ENCODE data around the gene YDJC. TPM values are rescaled to one million over a fixed set of nuclear protein-coding genes. Genes with fewer than 3 reads are reported as not detected.

YDJC gene
- total and polyA plus RNA-seq, 2 of the 13 experiments (the other 11 are each of a cell fraction or from before 2014, with no cell fraction given) = 15.3 to 32.0 TPM

DNA sequence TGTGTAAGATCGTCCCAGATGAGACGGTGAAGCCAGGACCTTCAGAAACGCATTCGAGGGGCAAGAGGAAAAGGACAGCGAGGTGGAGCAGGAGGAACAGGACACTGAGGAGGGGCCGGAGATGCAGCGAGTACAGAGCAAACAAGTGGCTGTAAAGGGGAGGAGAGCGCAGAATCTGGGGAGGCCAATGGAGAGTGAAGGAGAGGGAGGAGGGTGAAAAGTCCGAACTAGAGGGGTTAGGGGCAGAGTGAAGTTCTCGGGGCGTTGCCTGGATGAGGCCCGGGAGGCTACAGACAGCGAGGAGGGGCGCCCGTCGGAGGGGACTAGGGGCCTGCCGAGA, 27.2 kb upstream of the YDJC start (continued):
- TF ChIP-seq ZBTB37 (CRISPR knock-in tag; IDR thresholded peaks at IDR 0.05) (no peak; the same call in 1 of the 2 replicates), ZNF878 (CRISPR knock-in tag; IDR thresholded peaks at IDR 0.05) (no peak)

GRCh38 chr22:21652547-21653545, 23.0 kb upstream of the YDJC start:
- ATAC-seq (no peak), FAIRE-seq (no peak), DNase-seq (ENCODE audit: low spot score) (no peak)
- H3K79me2 ChIP-seq (ENCODE audit: insufficient read depth, low read length) = no peaks in the 10 kb centered on the region
- no peaks in the 10 kb centered on the region for H3K9me3 ChIP-seq (ENCODE audit: low read length)
- peak overlapping the region; percentile 64 to 86 (median 77) for H3K4me3 ChIP-seq (replicated peaks in 1 of 3; ENCODE audit: insufficient read depth in 1 of 3, low read depth in 2 of 3, low read length in 3 of 3)
- peaks cover 33% of the 10 kb centered on the region for H3K4me1 ChIP-seq (ENCODE audit: insufficient read depth, low read length)
- H3K9ac ChIP-seq (ENCODE audit: insufficient read depth, low read depth, low read length) = peak overlapping the region; percentile 73
- H3K36me3 ChIP-seq (replicated peaks in 1 of 2; ENCODE audit: control insufficient read depth in 1 of 2, insufficient read depth in 2 of 2, low read length in 2 of 2) = peaks cover 2 to 16% of the 10 kb centered on the region in 2 experiments; a peak in 4 of 5 replicates
- peak overlapping the region; percentile 93 for H3K4me2 ChIP-seq (ENCODE audit: low read depth, low read length)
- BruUV-seq (replicated peaks) = TSS peak; percentile 49
- peak overlapping the region; percentile 77 for H3K27ac ChIP-seq (ENCODE audit: extremely low read length, insufficient read depth, low read length)
- no peaks in the 10 kb centered on the region for H4K20me1 ChIP-seq (ENCODE audit: insufficient read depth, low read length)
- intact Hi-C loops (cut with micrococcal nuclease; ENCODE audit: unreplicated experiment) (no loop called here), in situ Hi-C loops (cut with HindIII; ENCODE audit: extremely low pct_ligation_motif_present, low pct_unique_long_range_greater_than_20kb) (no loop called here)
- POLR2A ChIA-PET = interaction anchor here (1.5 to 3.3 kb wide), 3 partner anchors 11 to 13 kb away, joined by 4 to 17 read pairs (median 10); partner anchors contain the start of genes PPIL2 and SDF2L1
- WGBS (ENCODE audit: low lambda C conversion rate) = 29% methylated on average over 10 of the region's 40 CpGs
- no peaks in the 10 kb centered on the region; a peak in 1 of 5 replicates for H3K27me3 ChIP-seq (ENCODE audit: control insufficient read depth in 1 of 2, insufficient read depth in 2 of 2, low read length in 2 of 2)
- CTCF ChIA-PET (ENCODE audit: low intra/inter-chr PET ratio, low total read pairs) = no interaction called here
- no peak overlapping the region for H2AFZ ChIP-seq (ENCODE audit: low read length)
- TF ChIP-seq ZNF160 (CRISPR knock-in tag; IDR thresholded peaks at IDR 0.05) (no peak), ZNF30 (CRISPR knock-in tag; IDR thresholded peaks at IDR 0.05) (no peak), ARID2 (CRISPR knock-in tag; IDR thresholded peaks at IDR 0.05; ENCODE audit: borderline replicate concordance) (no peak), SRSF1 (optimal IDR thresholded peaks at IDR 0.05; ENCODE audit: low read depth, low read length) (peak; percentile 14), TOE1 (CRISPR knock-in tag; IDR thresholded peaks at IDR 0.05) (no peak), ZNF556 (CRISPR knock-in tag; IDR thresholded peaks at IDR 0.05; ENCODE audit: borderline replicate concordance) (no peak), NR2F6 (IDR thresholded peaks at IDR 0.05) (no peak; the same call in 1 of the 2 replicates), NR2F6 (CRISPR knock-in tag; IDR thresholded peaks at IDR 0.05) (0 out of 2 replicates have a peak, but pooled peaks have one; percentile 13), TFDP2 (CRISPR knock-in tag; IDR thresholded peaks at IDR 0.05) (0 out of 2 replicates have a peak, but pooled peaks have one; percentile 20), MYC (CRISPR knock-in tag; IDR thresholded peaks at IDR 0.05; ENCODE audit: borderline replicate concordance) (0 out of 2 replicates have a peak, but pooled peaks have one; percentile 14), PHF21A (CRISPR knock-in tag; IDR thresholded peaks at IDR 0.05) (no peak), ZNF605 (CRISPR knock-in tag; IDR thresholded peaks at IDR 0.05) (peak; percentile 15; the same call in 1 of the 2 replicates)
- TF ChIP-seq, protein P1, sequence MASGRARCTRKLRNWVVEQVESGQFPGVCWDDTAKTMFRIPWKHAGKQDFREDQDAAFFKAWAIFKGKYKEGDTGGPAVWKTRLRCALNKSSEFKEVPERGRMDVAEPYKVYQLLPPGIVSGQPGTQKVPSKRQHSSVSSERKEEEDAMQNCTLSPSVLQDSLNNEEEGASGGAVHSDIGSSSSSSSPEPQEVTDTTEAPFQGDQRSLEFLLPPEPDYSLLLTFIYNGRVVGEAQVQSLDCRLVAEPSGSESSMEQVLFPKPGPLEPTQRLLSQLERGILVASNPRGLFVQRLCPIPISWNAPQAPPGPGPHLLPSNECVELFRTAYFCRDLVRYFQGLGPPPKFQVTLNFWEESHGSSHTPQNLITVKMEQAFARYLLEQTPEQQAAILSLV (CRISPR knock-in tag; IDR thresholded peaks at IDR 0.05; ENCODE audit: borderline replicate concordance) = peak; percentile 6; the same call in 1 of the 2 replicates
- TF ChIP-seq, protein P2, sequence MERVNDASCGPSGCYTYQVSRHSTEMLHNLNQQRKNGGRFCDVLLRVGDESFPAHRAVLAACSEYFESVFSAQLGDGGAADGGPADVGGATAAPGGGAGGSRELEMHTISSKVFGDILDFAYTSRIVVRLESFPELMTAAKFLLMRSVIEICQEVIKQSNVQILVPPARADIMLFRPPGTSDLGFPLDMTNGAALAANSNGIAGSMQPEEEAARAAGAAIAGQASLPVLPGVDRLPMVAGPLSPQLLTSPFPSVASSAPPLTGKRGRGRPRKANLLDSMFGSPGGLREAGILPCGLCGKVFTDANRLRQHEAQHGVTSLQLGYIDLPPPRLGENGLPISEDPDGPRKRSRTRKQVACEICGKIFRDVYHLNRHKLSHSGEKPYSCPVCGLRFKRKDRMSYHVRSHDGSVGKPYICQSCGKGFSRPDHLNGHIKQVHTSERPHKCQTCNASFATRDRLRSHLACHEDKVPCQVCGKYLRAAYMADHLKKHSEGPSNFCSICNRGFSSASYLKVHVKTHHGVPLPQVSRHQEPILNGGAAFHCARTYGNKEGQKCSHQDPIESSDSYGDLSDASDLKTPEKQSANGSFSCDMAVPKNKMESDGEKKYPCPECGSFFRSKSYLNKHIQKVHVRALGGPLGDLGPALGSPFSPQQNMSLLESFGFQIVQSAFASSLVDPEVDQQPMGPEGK (CRISPR knock-in tag; IDR thresholded peaks at IDR 0.05) = peak; percentile 57
